MCF 10A (cell line): ENCODE data around the gene CBY2. TPM values are rescaled to one million over a fixed set of nuclear protein-coding genes. Genes with fewer than 3 reads are reported as not detected.

Experiments
- BruUV-seq: library from RNA; stranded (reverse); fragments of 400-500 nt; replicated peaks from 2 replicates; lab custom pipeline; 2021; lab: Mats Ljungman, UMichigan
- CTCF ChIA-PET: fragments of 300-600 bp; sonication (Branson Sonifier 250); formaldehyde crosslinking; extraction: SDS; loops from one replicate; lab custom pipeline; 2021; ENCODE audit warnings: antibody characterized with exemption, inconsistent platforms; lab: Yijun Ruan, JAX
- POLR2A ChIA-PET: fragments of 300-600, 350-650 bp; sonication (Branson Sonifier 250); formaldehyde crosslinking; extraction: SDS; loops from one replicate; lab custom pipeline; 2020; ENCODE audit warnings: antibody characterized with exemption, inconsistent platforms; lab: Yijun Ruan, JAX
- DNase-seq: peaks from one replicate; pipeline ENCODE4 v3.0.0-alpha.2; 2018; ENCODE audit not compliant: unreplicated experiment
- H3K27ac Mint-ChIP-seq: one replicate; pipeline ENCODE4 v1.8.0; 2022; ENCODE audit warnings: mild to moderate bottlenecking, low read depth, mixed read lengths; ENCODE audit not compliant: unreplicated experiment
- H3K27me3 Mint-ChIP-seq: one replicate; pipeline ENCODE4 v1.8.0; 2022; ENCODE audit warnings: mixed read lengths; ENCODE audit not compliant: insufficient read depth, unreplicated experiment
- H3K36me3 Mint-ChIP-seq: one replicate; pipeline ENCODE4 v1.8.0; 2022; ENCODE audit warnings: mild to moderate bottlenecking, moderate library complexity, mixed read lengths; ENCODE audit not compliant: insufficient read depth, unreplicated experiment
- H3K4me1 Mint-ChIP-seq: one replicate; pipeline ENCODE4 v1.8.0; 2022; ENCODE audit warnings: mixed read lengths; ENCODE audit not compliant: insufficient read depth, unreplicated experiment
- H3K4me3 Mint-ChIP-seq: one replicate; pipeline ENCODE4 v1.8.0; 2022; ENCODE audit warnings: mild to moderate bottlenecking, moderate library complexity, mixed read lengths; ENCODE audit not compliant: unreplicated experiment
- H3K9me3 Mint-ChIP-seq: one replicate; pipeline ENCODE4 v1.8.0; 2022; ENCODE audit warnings: mixed read lengths; ENCODE audit not compliant: unreplicated experiment
- intact Hi-C: fragments of 100-400 bp; cut with micrococcal nuclease; formaldehyde crosslinking; loops from 2 replicates; pipeline ENCODE4 v1.14.1; 2022
- total RNA-seq: library from RNA; stranded (reverse); gene quantifications from 2 replicates; pipeline ENCODE4 v1.2.3, GENCODE V29; 2022
- TF ChIP-seq, protein P1 (sequence below): fragments of 200-600 bp; IDR thresholded peaks from one replicate; pipeline ENCODE4 v1.8.0; 2022; ENCODE audit warnings: antibody characterized with exemption, mild to moderate bottlenecking; ENCODE audit not compliant: unreplicated experiment

The CBY2 gene
- total RNA-seq, 1 experiment from 2014 or later: not detected

DNA sequence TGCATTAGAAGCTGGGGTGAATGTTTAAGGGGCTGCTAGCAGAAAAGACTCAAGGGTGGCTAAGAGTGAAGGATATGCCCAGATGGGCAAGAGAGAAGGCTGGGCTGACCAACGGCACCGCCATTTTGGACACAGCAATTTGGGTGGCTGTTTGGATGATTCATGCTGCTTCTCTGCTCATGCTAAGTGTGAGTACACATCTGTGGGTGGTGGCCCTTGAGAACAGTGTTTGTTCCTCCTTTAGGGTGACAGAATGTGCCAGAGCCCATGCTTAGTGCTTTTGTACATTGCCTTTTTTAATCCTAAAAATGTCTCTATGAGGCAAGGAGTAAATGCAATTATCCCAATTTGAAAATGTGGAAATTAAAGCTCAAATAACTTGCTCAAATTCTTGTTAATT, 9.8 kb downstream of the CBY2 start:
- CTCF ChIA-PET: no interaction called here
- no peak overlapping the region for H3K4me3 Mint-ChIP-seq
- H3K36me3 Mint-ChIP-seq: no peaks in the 10 kb centered on the region
- POLR2A ChIA-PET: interaction anchor here (0.7 kb wide), 1 partner anchor 14 kb away, joined by 4 read pairs; no protein-coding TSS in a partner anchor
- intact Hi-C loops: no loop called here
- no peak overlapping the region for H3K27ac Mint-ChIP-seq
- DNase-seq: no peak
- no peaks in the 10 kb centered on the region for H3K27me3 Mint-ChIP-seq
- H3K4me1 Mint-ChIP-seq: no peaks in the 10 kb centered on the region
- BruUV-seq: no TSS peak
- TF ChIP-seq, protein P1, sequence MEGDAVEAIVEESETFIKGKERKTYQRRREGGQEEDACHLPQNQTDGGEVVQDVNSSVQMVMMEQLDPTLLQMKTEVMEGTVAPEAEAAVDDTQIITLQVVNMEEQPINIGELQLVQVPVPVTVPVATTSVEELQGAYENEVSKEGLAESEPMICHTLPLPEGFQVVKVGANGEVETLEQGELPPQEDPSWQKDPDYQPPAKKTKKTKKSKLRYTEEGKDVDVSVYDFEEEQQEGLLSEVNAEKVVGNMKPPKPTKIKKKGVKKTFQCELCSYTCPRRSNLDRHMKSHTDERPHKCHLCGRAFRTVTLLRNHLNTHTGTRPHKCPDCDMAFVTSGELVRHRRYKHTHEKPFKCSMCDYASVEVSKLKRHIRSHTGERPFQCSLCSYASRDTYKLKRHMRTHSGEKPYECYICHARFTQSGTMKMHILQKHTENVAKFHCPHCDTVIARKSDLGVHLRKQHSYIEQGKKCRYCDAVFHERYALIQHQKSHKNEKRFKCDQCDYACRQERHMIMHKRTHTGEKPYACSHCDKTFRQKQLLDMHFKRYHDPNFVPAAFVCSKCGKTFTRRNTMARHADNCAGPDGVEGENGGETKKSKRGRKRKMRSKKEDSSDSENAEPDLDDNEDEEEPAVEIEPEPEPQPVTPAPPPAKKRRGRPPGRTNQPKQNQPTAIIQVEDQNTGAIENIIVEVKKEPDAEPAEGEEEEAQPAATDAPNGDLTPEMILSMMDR: no peak
- H3K9me3 Mint-ChIP-seq: no peaks in the 10 kb centered on the region

DNA sequence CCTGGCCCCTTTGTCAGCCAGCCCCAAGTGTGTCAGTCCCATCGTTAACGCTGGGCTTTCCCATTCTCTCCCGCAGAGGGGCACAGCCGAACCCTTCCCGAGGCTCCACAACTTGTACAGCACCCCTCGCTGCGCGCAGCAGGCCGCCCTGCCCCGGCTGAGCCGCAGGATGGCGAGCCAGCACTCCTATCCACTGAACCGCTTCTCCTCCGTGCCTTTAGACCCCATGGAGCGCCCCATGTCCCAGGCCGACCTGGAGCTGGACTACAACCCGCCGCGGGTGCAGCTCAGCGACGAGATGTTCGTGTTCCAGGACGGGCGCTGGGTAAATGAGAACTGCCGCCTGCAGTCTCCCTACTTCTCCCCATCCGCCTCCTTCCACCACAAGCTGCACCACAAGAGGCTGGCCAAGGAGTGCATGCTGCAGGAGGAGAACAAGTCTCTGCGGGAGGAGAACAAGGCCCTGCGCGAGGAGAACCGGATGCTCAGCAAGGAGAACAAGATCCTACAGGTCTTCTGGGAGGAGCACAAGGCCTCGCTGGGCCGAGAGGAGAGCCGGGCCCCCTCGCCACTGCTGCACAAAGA, 11.1 kb downstream of the CBY2 start:
- no peaks in the 10 kb centered on the region for H3K4me1 Mint-ChIP-seq
- no TSS peak for BruUV-seq
- no peak overlapping the region for H3K4me3 Mint-ChIP-seq
- ChIA-PET CTCF (no interaction called here), POLR2A (interaction anchor here (0.7 to 1.0 kb wide), 2 partner anchors 52 to 91 kb away, joined by 3 to 6 read pairs; no protein-coding TSS in a partner anchor)
- H3K27me3 Mint-ChIP-seq: no peaks in the 10 kb centered on the region
- H3K9me3 Mint-ChIP-seq: no peaks in the 10 kb centered on the region
- TF ChIP-seq, protein P1: no peak
- intact Hi-C loops: no loop called here
- no peaks in the 10 kb centered on the region for H3K36me3 Mint-ChIP-seq
- DNase-seq: no peak
- H3K27ac Mint-ChIP-seq: no peak overlapping the region

DNA sequence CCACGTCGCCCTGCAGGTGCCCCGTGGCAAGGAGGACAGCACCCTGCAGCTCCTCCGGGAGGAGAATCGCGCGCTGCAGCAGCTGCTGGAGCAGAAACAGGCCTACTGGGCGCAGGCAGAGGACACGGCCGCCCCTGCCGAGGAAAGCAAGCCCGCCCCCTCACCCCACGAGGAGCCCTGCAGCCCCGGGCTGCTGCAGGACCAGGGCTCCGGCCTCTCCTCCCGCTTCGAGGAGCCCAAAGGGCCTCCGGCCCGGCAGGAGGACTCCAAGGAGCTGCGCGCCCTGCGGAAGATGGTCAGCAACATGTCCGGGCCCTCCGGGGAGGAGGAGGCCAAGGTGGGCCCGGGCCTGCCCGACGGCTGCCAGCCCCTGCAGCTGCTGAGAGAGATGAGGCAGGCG, 11.6 kb downstream of the CBY2 start:
- H3K27me3 Mint-ChIP-seq: peaks cover under 1% of the 10 kb centered on the region

DNA sequence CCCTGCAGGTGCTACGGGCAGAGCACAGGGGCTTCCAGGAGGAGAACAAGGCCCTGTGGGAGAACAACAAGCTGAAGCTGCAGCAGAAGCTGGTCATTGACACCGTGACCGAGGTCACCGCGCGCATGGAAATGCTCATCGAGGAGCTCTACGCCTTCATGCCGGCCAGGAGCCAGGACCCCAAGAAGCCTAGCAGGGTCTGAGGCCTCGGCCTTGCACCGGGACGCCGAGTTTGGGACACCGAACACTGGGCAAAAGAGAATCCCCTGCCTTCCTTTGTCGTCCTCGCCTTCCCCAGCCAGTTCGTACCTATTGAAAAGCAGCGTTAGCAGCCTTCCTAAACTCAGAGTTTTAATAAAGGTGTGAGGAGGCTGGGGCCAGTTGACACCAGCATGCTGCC, 12.1 kb downstream of the CBY2 start:
- no peaks in the 10 kb centered on the region for H3K36me3 Mint-ChIP-seq
- POLR2A ChIA-PET: interaction anchor here (1.0 kb wide), 1 partner anchor 51 kb away, joined by 6 read pairs; no protein-coding TSS in a partner anchor
- CTCF ChIA-PET: no interaction called here
- no peak overlapping the region for H3K4me3 Mint-ChIP-seq
- DNase-seq: no peak
- intact Hi-C loops: no loop called here
- no TSS peak for BruUV-seq
- no peaks in the 10 kb centered on the region for H3K4me1 Mint-ChIP-seq
- no peak overlapping the region for H3K27ac Mint-ChIP-seq
- H3K9me3 Mint-ChIP-seq: no peaks in the 10 kb centered on the region
- H3K27me3 Mint-ChIP-seq: peaks cover 5% of the 10 kb centered on the region
- TF ChIP-seq, protein P1: no peak

More for the DNA sequence above, 11.6 kb downstream of the CBY2 start:
- H3K27ac Mint-ChIP-seq: no peak overlapping the region
- no peak overlapping the region for H3K4me3 Mint-ChIP-seq
- no TSS peak for BruUV-seq
- H3K4me1 Mint-ChIP-seq: no peaks in the 10 kb centered on the region
- ChIA-PET POLR2A (interaction anchor here (1.0 kb wide), 1 partner anchor 51 kb away, joined by 6 read pairs; no protein-coding TSS in a partner anchor), CTCF (no interaction called here)
- intact Hi-C loops: no loop called here
- TF ChIP-seq, protein P1: no peak
- H3K36me3 Mint-ChIP-seq: no peaks in the 10 kb centered on the region
- no peaks in the 10 kb centered on the region for H3K9me3 Mint-ChIP-seq
- no peak for DNase-seq
